ENCODE data around the gene GNAQ.

DNA sequence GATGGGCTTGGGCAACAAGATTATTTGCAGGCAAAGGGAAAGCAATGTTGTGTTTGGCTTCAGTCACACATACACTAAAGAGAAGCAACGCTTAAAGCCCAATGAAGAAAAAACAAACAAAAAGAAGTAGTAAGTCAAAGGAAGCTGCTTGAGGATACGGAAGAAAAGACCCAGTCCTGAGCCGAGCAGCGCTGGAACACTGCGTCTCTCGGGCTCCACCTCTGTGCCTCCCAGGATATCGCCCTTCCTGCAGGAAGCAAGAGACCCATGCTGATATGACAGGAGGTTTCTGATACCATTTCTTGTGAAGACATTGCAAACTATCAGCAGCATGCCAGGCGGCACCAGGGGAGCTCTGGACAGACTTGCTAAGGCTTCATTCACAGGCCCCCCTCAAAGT lies 9.9 kb downstream of the GNAQ start:
- TF ChIP-seq, protein P1, sequence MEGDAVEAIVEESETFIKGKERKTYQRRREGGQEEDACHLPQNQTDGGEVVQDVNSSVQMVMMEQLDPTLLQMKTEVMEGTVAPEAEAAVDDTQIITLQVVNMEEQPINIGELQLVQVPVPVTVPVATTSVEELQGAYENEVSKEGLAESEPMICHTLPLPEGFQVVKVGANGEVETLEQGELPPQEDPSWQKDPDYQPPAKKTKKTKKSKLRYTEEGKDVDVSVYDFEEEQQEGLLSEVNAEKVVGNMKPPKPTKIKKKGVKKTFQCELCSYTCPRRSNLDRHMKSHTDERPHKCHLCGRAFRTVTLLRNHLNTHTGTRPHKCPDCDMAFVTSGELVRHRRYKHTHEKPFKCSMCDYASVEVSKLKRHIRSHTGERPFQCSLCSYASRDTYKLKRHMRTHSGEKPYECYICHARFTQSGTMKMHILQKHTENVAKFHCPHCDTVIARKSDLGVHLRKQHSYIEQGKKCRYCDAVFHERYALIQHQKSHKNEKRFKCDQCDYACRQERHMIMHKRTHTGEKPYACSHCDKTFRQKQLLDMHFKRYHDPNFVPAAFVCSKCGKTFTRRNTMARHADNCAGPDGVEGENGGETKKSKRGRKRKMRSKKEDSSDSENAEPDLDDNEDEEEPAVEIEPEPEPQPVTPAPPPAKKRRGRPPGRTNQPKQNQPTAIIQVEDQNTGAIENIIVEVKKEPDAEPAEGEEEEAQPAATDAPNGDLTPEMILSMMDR (IDR thresholded peaks at IDR 0.05) = no peak
- TF ChIP-seq GABPA (IDR thresholded peaks at IDR 0.05; ENCODE audit: low read depth) (no peak), EP300 (IDR thresholded peaks at IDR 0.05; ENCODE audit: borderline replicate concordance in 1 of 2, low read depth in 1 of 2, low read length in 1 of 2) (no peak), RAD21 (IDR thresholded peaks at IDR 0.05; ENCODE audit: low read length) (no peak), RFX5 (IDR thresholded peaks at IDR 0.05; ENCODE audit: low read length) (no peak), CHD2 (IDR thresholded peaks at IDR 0.05; ENCODE audit: low read length, partially characterized antibody) (no peak), POLR2AphosphoS5 (IDR thresholded peaks at IDR 0.05; ENCODE audit: low read depth, low read length) (no peak), NFIC (IDR thresholded peaks at IDR 0.05; ENCODE audit: borderline replicate concordance) (no peak)
- TF ChIP-seq, protein P2, sequence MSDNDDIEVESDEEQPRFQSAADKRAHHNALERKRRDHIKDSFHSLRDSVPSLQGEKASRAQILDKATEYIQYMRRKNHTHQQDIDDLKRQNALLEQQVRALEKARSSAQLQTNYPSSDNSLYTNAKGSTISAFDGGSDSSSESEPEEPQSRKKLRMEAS (IDR thresholded peaks at IDR 0.05; ENCODE audit: low read depth) = no peak
- TF ChIP-seq, protein P3, sequence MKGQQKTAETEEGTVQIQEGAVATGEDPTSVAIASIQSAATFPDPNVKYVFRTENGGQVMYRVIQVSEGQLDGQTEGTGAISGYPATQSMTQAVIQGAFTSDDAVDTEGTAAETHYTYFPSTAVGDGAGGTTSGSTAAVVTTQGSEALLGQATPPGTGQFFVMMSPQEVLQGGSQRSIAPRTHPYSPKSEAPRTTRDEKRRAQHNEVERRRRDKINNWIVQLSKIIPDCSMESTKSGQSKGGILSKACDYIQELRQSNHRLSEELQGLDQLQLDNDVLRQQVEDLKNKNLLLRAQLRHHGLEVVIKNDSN (IDR thresholded peaks at IDR 0.05; ENCODE audit: borderline replicate concordance, low read depth) = no peak
- TF ChIP-seq, protein P4, sequence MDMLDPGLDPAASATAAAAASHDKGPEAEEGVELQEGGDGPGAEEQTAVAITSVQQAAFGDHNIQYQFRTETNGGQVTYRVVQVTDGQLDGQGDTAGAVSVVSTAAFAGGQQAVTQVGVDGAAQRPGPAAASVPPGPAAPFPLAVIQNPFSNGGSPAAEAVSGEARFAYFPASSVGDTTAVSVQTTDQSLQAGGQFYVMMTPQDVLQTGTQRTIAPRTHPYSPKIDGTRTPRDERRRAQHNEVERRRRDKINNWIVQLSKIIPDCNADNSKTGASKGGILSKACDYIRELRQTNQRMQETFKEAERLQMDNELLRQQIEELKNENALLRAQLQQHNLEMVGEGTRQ (IDR thresholded peaks at IDR 0.05; ENCODE audit: borderline replicate concordance, low read depth, low read length) = no peak

Measured in SK-N-SH (cell line).